ENCODE results near the gene PC. TPM values are rescaled to one million over a fixed set of nuclear protein-coding genes. Genes with fewer than 3 reads are reported as not detected.

PC gene
- total RNA-seq, 2 donors from 2014 or later: 12.2 to 81.7 TPM

- no peak for ATAC-seq
- WGBS, 2 donors: 90 to 91% methylated on average over 10 of the region's 10 CpGs
- Histone ChIP-seq H3K27me3 (no peaks in the 10 kb centered on the region), H3K36me3 (replicated peaks in 1 of 2; ENCODE audit: insufficient read depth in 1 of 2, low read depth in 2 of 2) (no peaks in the 10 kb centered on the region), H3K27ac (no peak overlapping the region), H3K9me3 (no peaks in the 10 kb centered on the region), H3K4me3 (no peak overlapping the region), H3K4me1 (peaks cover 12% of the 10 kb centered on the region)
- DNase-seq: no peak
- TF ChIP-seq POLR2A (IDR thresholded peaks at IDR 0.05): no peak
- no peak for TF ChIP-seq CTCF (IDR thresholded peaks at IDR 0.05)
- intact Hi-C loops (cut with DNase I): no loop called here
Observed at GRCh38 chr11:66910016-66910415, 48.2 kb downstream of the PC start.

GRCh38 chr11:66909181-66909580 lies 49.0 kb downstream of the PC start:
- TF ChIP-seq CTCF (IDR thresholded peaks at IDR 0.05) (no peak), POLR2A (IDR thresholded peaks at IDR 0.05) (no peak)
- H3K4me1 ChIP-seq: peaks cover 14% of the 10 kb centered on the region
- no peaks in the 10 kb centered on the region for H3K27me3 ChIP-seq
- intact Hi-C loops (cut with DNase I): no loop called here
- H3K9me3 ChIP-seq: no peaks in the 10 kb centered on the region
- no peak overlapping the region for H3K27ac ChIP-seq
- DNase-seq: peak in 1 of 4 donors; percentile 18
- H3K36me3 ChIP-seq (replicated peaks in 1 of 2; ENCODE audit: insufficient read depth in 1 of 2, low read depth in 2 of 2): no peaks in the 10 kb centered on the region
- 63 to 80% methylated on average over 4 to 8 of the region's 8 CpGs for WGBS, 2 donors
- no peak for ATAC-seq
- no peak overlapping the region for H3K4me3 ChIP-seq

GRCh38 chr11:66907751-66908630 lies 50.2 kb downstream of the PC start:
- intact Hi-C loops (cut with DNase I): no loop called here
- no peak for DNase-seq
- 83 to 95% methylated on average over 7 to 9 of the region's 9 CpGs for WGBS, 2 donors
- H3K36me3 ChIP-seq (replicated peaks in 1 of 2; ENCODE audit: insufficient read depth in 1 of 2, low read depth in 2 of 2): no peaks in the 10 kb centered on the region
- TF ChIP-seq POLR2A (IDR thresholded peaks at IDR 0.05) (no peak), CTCF (IDR thresholded peaks at IDR 0.05) (no peak)
- ATAC-seq: no peak
- no peak overlapping the region for H3K27ac ChIP-seq
- H3K4me3 ChIP-seq: no peak overlapping the region
- no peaks in the 10 kb centered on the region for H3K27me3 ChIP-seq
- H3K9me3 ChIP-seq: no peaks in the 10 kb centered on the region
- peaks cover 18% of the 10 kb centered on the region for H3K4me1 ChIP-seq

- no peak for TF ChIP-seq CTCF (IDR thresholded peaks at IDR 0.05)
- TF ChIP-seq POLR2A (IDR thresholded peaks at IDR 0.05): no peak
- DNase-seq: peak in 2 of 4 donors; percentile 18 to 41
- H3K27me3 ChIP-seq: no peaks in the 10 kb centered on the region
- no peak for ATAC-seq
- intact Hi-C loops (cut with DNase I): no loop called here
- H3K4me1 ChIP-seq: peaks cover 30% of the 10 kb centered on the region
- no peak overlapping the region for H3K27ac ChIP-seq
- H3K9me3 ChIP-seq: no peaks in the 10 kb centered on the region
- no peaks in the 10 kb centered on the region for H3K36me3 ChIP-seq (replicated peaks in 1 of 2; ENCODE audit: insufficient read depth in 1 of 2, low read depth in 2 of 2)
- 73 to 82% methylated on average over 13 to 14 of the region's 14 CpGs for WGBS, 2 donors
- no peak overlapping the region for H3K4me3 ChIP-seq
Observed at GRCh38 chr11:66906061-66906733, 52.0 kb downstream of the PC start.

Data from body of pancreas (tissue), 4 donors.